T-helper 22 cell (primary cell): Measurements from ENCODE around the gene TCP11X2.
"Not testable (repeated sequence)": the region's sequence is repeated elsewhere in the genome, so short reads cannot be mapped to it uniquely, and the experiment has no call there.

Experiments used
- DNase-seq: peaks from one replicate; pipeline ENCODE4 v3.0.0-alpha.2; 2020; ENCODE audit warnings: low read depth

Gene TCP11X2

DNA sequence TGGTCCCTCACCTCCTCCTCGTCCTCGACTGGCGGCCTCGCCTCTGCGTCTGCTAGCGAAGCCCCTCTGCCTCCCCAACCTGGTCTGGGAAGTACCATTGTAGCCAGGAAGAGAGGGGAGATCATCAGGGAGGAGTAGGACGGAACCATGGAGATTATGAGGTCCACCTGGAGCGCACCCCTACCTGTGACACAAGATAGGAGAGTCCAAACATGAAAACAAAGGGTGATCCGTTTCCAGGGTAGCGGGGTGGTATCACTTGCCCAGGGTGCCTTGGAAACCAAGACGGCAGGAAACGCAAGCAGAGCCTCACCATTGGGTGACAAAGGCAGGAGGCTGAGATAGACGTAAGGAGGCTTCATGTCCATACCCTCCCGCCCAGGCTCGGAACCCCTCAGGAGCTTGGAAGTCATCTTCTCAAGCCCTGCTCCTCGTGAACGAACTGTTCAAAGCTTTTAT is at the start of gene TCP11X2:
TCP11X2 (minus strand) TSS at position 51 of the 459 bp plus-strand sequence.
- DNase-seq: not testable (repeated sequence)

DNA sequence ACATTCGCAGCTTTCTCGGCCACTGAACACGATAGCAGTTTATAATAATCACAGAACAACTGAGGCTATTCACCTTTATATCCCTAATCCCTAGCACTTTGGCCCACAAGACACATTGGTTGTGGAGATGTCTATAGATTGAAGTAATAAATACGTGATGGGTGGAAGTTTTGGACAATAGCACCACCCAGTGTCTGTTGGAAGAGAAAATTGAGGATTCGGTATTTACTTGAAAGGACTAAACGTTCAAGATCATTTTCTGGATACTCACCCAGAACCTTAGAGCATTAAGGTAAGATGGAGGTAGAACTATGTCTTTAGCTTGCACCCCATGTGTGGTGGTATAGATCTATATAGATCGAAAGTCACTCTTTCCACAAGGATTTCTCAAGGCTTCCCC is 45.7 kb upstream of the TCP11X2 start:
- DNase-seq: no peak

DNA sequence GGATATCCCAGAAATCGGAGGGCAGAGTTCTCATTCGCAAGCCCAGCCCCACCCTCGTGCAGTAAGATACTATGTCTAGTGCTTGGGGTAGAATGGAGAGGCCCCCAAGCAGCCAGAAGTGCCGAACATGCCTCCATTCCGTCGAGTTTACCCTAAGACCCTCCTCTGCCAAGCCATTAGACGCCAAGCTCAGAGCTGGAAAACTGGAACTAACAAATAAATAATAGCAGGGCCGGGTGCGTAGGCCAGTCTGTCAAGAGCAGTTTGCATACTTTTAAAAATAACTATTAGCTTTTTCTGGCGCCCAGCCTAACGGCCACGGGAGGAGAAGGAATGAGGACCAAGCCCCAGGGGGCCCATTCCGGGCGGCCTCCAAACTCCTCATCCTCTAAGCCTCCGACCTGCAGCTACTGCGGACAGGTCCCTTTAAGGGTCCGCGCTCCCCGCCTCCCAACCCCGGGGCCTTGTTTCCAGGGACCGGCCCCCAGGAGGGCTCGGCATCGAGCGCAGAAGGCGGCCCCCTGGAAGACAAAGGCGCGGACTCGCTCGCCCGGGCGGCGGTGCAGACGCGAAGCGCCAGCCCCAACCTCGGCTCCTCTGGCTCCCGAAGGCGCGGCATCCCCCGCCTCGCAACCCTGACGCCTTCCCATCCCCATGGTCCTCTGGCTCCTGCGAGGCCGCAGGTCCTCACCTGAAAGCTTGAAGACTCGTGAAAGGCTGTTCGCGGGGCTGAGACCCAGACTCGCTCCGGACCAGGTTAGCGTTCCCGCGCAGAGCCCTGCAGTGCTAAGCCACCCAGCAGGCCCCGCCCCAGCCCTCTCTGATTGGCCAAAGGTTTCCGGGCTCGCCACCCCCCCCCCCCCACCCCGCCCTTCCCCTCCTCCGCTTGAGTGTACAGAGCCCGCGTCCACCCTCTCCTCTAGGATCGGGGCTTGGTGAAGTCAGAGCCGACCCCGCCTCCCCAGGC is 44.6 kb upstream of the TCP11X2 start, which contains the start of gene TMSB15A:
TMSB15A (minus strand) TSS at position 765 of the 967 bp plus-strand sequence.
- DNase-seq: peak; percentile 9

DNA sequence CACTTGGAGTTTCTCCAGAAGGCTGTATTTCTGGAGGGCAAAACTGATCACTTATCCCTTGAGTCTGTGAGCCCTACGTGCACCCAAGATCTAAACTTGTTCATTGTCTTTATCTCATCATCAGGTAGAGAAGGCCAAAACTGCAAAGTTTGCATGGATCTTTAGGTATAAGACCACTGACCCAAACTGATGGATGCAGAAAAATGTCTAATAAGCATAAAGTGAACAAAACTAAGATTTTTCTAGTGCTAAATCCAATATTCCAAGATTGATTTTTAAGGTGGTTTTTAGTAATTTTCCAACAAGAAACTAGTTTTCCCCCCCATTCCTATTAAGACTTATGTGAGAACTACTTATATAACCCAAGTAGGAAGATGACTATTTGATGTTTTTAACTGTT is 42.9 kb upstream of the TCP11X2 start:
- no peak for DNase-seq

DNA sequence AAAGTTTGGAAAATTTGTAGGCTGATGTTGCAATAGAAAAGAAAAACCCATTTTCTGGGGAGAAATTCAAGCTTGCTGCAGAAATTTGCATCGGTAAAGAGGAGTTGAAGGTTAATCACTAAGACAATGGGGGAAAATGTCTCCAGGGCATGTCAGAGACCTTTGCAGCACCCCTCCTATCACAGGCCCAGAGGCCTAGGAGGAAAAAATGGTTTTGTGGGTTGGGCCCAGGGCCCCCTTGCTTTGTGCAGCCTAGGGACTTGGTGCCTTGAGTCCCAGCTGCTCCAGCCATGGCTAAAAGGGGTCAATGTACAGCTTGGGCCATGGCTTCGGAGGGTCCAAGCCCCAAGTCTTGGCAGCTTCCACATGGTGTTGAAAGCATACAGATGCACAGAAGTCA is 27.1 kb upstream of the TCP11X2 start:
- no peak for DNase-seq

DNA sequence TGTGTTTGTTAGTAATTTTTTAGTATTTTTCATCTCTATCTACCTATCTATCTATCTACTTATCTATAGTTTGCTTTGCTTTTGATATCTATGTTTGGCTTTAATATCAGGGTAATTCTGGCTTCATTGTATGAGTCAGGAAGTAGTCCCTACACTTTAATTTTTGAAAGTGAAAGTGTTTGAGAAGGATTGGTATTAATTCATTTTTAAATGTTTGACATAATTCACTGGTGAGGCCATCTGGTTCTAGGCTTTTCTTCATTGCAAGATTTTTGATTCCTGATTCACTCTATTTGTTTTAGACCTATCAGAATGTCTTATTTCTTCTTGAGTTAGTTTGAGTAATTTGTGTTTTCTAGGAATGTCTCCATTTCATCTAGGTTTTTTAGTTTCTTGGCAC is 20.2 kb upstream of the TCP11X2 start:
- DNase-seq: no peak

DNA sequence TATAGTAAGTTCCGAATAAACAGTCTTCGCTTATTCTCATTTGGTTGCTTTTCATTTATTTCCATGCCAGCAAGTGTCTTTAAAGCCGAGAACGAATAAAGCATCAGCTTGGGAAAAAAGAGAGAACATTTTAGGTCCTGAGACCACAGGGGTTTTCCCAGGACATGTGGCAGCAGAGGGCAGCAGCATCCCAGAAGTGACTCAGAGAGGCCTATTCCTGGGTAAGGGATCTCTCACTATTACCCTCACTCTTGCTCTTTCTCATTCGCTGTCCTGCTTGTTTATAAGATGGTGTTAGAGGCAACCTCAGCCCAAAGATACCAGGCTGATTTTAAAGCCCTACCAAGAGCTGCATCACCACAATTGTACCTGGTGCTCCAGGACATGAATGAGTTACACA is 7.2 kb upstream of the TCP11X2 start:
- not testable (repeated sequence) for DNase-seq

DNA sequence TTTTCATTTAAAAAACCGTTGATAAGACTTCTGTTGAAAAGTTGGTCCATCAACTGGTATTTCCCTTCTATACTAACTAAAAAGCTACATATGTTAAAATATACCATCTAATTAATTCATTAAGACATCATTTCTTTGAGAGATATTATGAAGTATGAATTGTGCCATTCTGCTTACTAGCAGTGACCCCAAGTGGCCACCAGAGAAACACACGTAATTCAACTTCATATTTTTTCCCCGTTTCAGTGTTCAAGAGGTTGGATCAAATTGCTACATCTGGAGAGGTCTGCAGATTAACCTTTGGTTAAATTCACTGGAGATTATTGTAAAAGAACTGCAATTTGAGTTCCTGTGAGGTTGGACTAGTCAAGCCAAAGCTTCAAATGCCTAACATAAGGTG is 1.4 kb downstream of the TCP11X2 start:
- not testable (repeated sequence) for DNase-seq

DNA sequence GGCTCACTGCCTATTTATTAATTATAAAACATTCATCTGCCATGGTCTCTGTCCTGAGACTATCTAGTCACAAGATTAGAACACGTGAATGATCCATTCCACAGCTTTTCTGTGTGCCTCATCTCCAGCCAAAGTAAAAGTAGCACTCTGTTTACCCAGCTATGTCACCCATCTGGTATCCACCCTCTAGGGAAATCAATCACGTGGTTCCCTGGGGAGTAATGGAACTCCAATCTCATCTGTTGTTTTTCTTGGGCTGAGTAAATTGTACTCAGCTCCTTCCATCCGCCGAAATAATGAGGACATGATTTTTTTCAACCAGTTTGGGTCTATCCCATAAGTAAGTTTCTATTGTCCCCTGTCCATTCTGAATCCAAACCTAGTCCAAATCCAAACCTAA is 13.0 kb downstream of the TCP11X2 start:
- DNase-seq: not testable (repeated sequence)

DNA sequence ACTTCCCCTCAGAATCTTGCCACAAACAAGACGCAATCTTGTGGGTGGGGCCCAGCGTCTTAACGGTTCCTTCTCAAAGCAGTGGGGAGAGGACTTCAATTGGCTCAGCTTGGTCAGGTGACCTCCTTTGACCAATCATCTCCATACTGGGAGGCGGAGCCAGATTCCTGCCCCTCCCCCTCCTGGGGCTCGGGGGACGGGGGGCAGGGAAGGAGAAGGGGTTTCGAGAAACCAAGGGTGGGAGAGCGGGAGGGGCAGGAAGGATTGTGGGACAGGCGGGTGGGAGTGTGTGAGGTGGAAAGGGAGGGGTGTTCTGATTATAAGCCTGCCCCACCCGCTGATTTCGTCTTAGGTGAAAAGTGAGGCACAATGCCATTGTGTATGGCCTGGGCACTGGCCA is 31.7 kb downstream of the TCP11X2 start, which contains the start of gene NXF2B:
NXF2B (minus strand) TSS at position 101 of the 400 bp plus-strand sequence. CDS start 59,972 bp downstream, outside the sequence.
- not testable (repeated sequence) for DNase-seq

DNA sequence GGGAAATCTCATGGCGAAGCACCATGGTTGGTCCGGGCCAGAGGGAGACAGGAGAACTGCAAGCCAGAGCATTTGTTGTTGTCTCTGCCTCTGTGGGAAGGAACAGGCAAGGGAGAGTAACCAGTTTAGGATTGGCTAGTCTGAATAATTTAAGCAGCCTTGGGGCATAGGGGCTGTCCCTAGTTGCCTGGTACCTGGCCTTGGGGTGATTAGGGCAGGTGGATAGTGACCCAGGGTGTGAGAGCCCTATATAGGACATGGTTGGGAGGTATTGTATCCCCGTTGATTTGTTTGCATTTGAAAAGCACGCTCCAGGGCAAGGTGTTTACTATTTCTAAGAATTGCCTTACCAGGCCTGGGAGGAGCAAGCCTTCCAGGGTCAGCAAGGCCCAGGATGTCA is 57.1 kb downstream of the TCP11X2 start:
- not testable (repeated sequence) for DNase-seq
